Common myeloid progenitor, CD34-positive (primary cell): Measurements from ENCODE around the gene MMP15.
"Not testable (repeated sequence)": the region's sequence is repeated elsewhere in the genome, so short reads cannot be mapped to it uniquely, and the experiment has no call there.

Source experiments
- CTCF ChIA-PET: fragments of 350-600 bp; sonication (Branson Sonifier 250); formaldehyde crosslinking; loops from one replicate; lab custom pipeline; 2021; ENCODE audit warnings: antibody characterized with exemption; lab: Charles Lee
- POLR2A ChIA-PET: fragments of 350-600 bp; sonication (Branson Sonifier 250); formaldehyde crosslinking; loops from one replicate; lab custom pipeline; 2021; ENCODE audit warnings: antibody characterized with exemption; lab: Charles Lee
- DNase-seq, 3 donors: peaks; one replicate each; pipeline versions ENCODE4 v3.0.0 to v3.0.0-alpha.2; 2013
- H3K27ac ChIP-seq, 2 experiments: 1 replicate in 1 of 2; 2 replicates in 1 of 2; pipeline ENCODE4 v1.7.0; 2013; ENCODE audit warnings: inconsistent platforms in 2 of 2, low read length in 2 of 2, mild to moderate bottlenecking in 2 of 2, low read depth in 1 of 2, moderate library complexity in 1 of 2; ENCODE audit not compliant: severe bottlenecking in 2 of 2, insufficient read depth in 1 of 2, poor library complexity in 1 of 2
- H3K27me3 ChIP-seq, 5 experiments: replicated peaks in 2 of 5; 1 replicate in 3 of 5; 2 replicates in 2 of 5; pipeline versions ENCODE4 v1.6.1 to v1.7.0; 2013; ENCODE audit warnings: low read length in 4 of 5, mild to moderate bottlenecking in 2 of 5, moderate library complexity in 2 of 5, inconsistent platforms in 1 of 5; ENCODE audit not compliant: insufficient read depth in 5 of 5, control insufficient read depth in 4 of 5
- H3K36me3 ChIP-seq, 4 experiments: 1 replicate in 2 of 4; 2 replicates in 2 of 4; pipeline versions ENCODE4 v1.6.1 to v1.7.0; 2013; ENCODE audit warnings: low read length in 3 of 4, control low read depth in 1 of 4, mild to moderate bottlenecking in 1 of 4; ENCODE audit not compliant: control insufficient read depth in 4 of 4, insufficient read depth in 4 of 4
- H3K4me1 ChIP-seq, 4 experiments: 1 replicate in 3 of 4; 2 replicates in 1 of 4; pipeline versions ENCODE4 v1.6.1 to v1.7.1; 2013; ENCODE audit warnings: low read length in 3 of 4, mild to moderate bottlenecking in 3 of 4, control low read depth in 1 of 4, inconsistent platforms in 1 of 4, moderate library complexity in 1 of 4; ENCODE audit not compliant: control insufficient read depth in 4 of 4, insufficient read depth in 4 of 4; ENCODE audit errors: control extremely low read depth in 1 of 4
- H3K4me3 ChIP-seq, 7 experiments: 1 replicate in 4 of 7; 2 replicates in 3 of 7; pipeline versions ENCODE4 v1.5.1 to v1.7.0; 2013; ENCODE audit warnings: mild to moderate bottlenecking in 7 of 7, low read length in 6 of 7, moderate library complexity in 6 of 7, inconsistent platforms in 2 of 7, low read depth in 2 of 7, control low read depth in 1 of 7; ENCODE audit not compliant: insufficient read depth in 4 of 7, control insufficient read depth in 1 of 7; ENCODE audit errors: extremely low read depth in 1 of 7
- H3K9me3 ChIP-seq, 5 experiments: 1 replicate in 4 of 5; 2 replicates in 1 of 5; pipeline versions ENCODE4 v1.6.1 to v1.7.1; 2013; ENCODE audit warnings: low read length in 4 of 5, mild to moderate bottlenecking in 2 of 5, inconsistent platforms in 1 of 5, low read depth in 1 of 5, moderate library complexity in 1 of 5; ENCODE audit not compliant: control insufficient read depth in 4 of 5, insufficient read depth in 2 of 5; ENCODE audit errors: control extremely low read depth in 1 of 5
- WGBS: methylation state at CpG from one replicate; pipeline ENCODE4 v1.1.5; 2013; ENCODE audit not compliant: insufficient coverage; 5-methylcytosine and 5-hydroxymethylcytosine counted together

The MMP15 gene

GRCh38 chr16:58073086-58073485 is 47.5 kb downstream of the MMP15 start:
- H3K4me3 ChIP-seq, H3K9me3 ChIP-seq, POLR2A ChIA-PET, H3K27me3 ChIP-seq, H3K27ac ChIP-seq, H3K4me1 ChIP-seq, H3K36me3 ChIP-seq, DNase-seq: not testable (repeated sequence)
- CTCF ChIA-PET: interaction anchor here (1.2 kb wide), 1 partner anchor 19 kb away, joined by 4 read pairs; no protein-coding TSS in a partner anchor
- no CpG with 5 or more reads among the region's 2 CpGs for WGBS

- Histone ChIP-seq H3K27me3 (no peaks in the 10 kb centered on the region), H3K9me3 (peaks cover 0 to 6% (median 0%) of the 10 kb centered on the region in 5 experiments), H3K27ac (no peak overlapping the region), H3K36me3 (no peaks in the 10 kb centered on the region), H3K4me3 (no peak overlapping the region), H3K4me1 (no peaks in the 10 kb centered on the region)
- ChIA-PET CTCF (interaction anchor here (1.1 kb wide), 1 partner anchor 38 kb away, joined by 4 read pairs; no protein-coding TSS in a partner anchor), POLR2A (no interaction called here)
- no peak for DNase-seq
- WGBS: no CpG with 5 or more reads among the region's 4 CpGs
Observed at GRCh38 chr16:58074657-58075056, 49.1 kb downstream of the MMP15 start.

GRCh38 chr16:58076514-58076913 is 51.0 kb downstream of the MMP15 start:
- no CpG with 5 or more reads among the region's 1 CpG for WGBS
- ChIA-PET CTCF (no interaction called here), POLR2A (no interaction called here)
- H3K4me3 ChIP-seq: no peak overlapping the region
- H3K27ac ChIP-seq: no peak overlapping the region
- H3K27me3 ChIP-seq: no peaks in the 10 kb centered on the region
- no peak for DNase-seq
- H3K4me1 ChIP-seq: peaks cover 0 to 6% (median 3%) of the 10 kb centered on the region in 4 experiments
- H3K9me3 ChIP-seq: peaks cover 0 to 6% (median 0%) of the 10 kb centered on the region in 5 experiments
- H3K36me3 ChIP-seq: no peaks in the 10 kb centered on the region

GRCh38 chr16:58077796-58078195 is 52.2 kb downstream of the MMP15 start:
- POLR2A ChIA-PET: no interaction called here

GRCh38 chr16:58080657-58081056 is 55.1 kb downstream of the MMP15 start:
- H3K27me3 ChIP-seq, DNase-seq, H3K27ac ChIP-seq, H3K9me3 ChIP-seq, H3K36me3 ChIP-seq, POLR2A ChIA-PET, H3K4me1 ChIP-seq, H3K4me3 ChIP-seq: not testable (repeated sequence)
- CTCF ChIA-PET: interaction anchor here (0.8 kb wide), 1 partner anchor 16 kb away, joined by 3 read pairs; no protein-coding TSS in a partner anchor
- WGBS: 93% methylated on average over 4 of the region's 5 CpGs

More at GRCh38 chr16:58077796-58078195, 52.2 kb downstream of the MMP15 start:
- Histone ChIP-seq H3K4me3 (no peak overlapping the region), H3K27me3 (no peaks in the 10 kb centered on the region), H3K9me3 (peaks cover 0 to 6% (median 0%) of the 10 kb centered on the region in 5 experiments), H3K36me3 (no peaks in the 10 kb centered on the region), H3K27ac (no peak overlapping the region), H3K4me1 (peaks cover 0 to 7% (median 4%) of the 10 kb centered on the region in 4 experiments)
- CTCF ChIA-PET: no interaction called here
- no peak for DNase-seq
- 96% methylated on average over 8 of the region's 8 CpGs for WGBS

- H3K9me3 ChIP-seq: peaks cover 0 to under 1% (median 0%) of the 10 kb centered on the region in 5 experiments
- H3K27me3 ChIP-seq: no peaks in the 10 kb centered on the region
- H3K27ac ChIP-seq: no peak overlapping the region
- DNase-seq: no peak
- no peaks in the 10 kb centered on the region for H3K36me3 ChIP-seq
- peaks cover 0 to 7% (median 4%) of the 10 kb centered on the region in 4 experiments for H3K4me1 ChIP-seq
- POLR2A ChIA-PET: no interaction called here
- CTCF ChIA-PET: no interaction called here
- no peak overlapping the region for H3K4me3 ChIP-seq
Observed at GRCh38 chr16:58082381-58082780, 56.8 kb downstream of the MMP15 start.

GRCh38 chr16:58084635-58085034 is 59.1 kb downstream of the MMP15 start:
- Histone ChIP-seq H3K9me3 (no peaks in the 10 kb centered on the region), H3K27ac (no peak overlapping the region), H3K36me3 (no peaks in the 10 kb centered on the region), H3K4me1 (peaks cover 0 to 7% (median 4%) of the 10 kb centered on the region in 4 experiments), H3K4me3 (no peak overlapping the region), H3K27me3 (no peaks in the 10 kb centered on the region)
- DNase-seq: no peak
- ChIA-PET POLR2A (no interaction called here), CTCF (interaction anchor here (0.9 kb wide), 1 partner anchor 11 kb away, joined by 4 read pairs; no protein-coding TSS in a partner anchor)
- WGBS: 93% methylated on average over 5 of the region's 6 CpGs
